ENCODE data around the gene PCYOX1L.
A peak's percentile ranks its signal among the peaks of the same experiment; 100 is the strongest.

Gene PCYOX1L

GRCh38 chr5:149412783-149413476 lies 55.1 kb downstream of the PCYOX1L start:
- TF ChIP-seq PPARA (CRISPR knock-in tag; IDR thresholded peaks at IDR 0.05; ENCODE audit: borderline replicate concordance) = no peak
- TF ChIP-seq ZFP30 (CRISPR knock-in tag; IDR thresholded peaks at IDR 0.05) = no peak
- no peak for TF ChIP-seq BACH2 (CRISPR knock-in tag; IDR thresholded peaks at IDR 0.05; ENCODE audit: borderline replicate concordance)
- no peak for TF ChIP-seq ZFP3 (CRISPR knock-in tag; IDR thresholded peaks at IDR 0.05)
- TF ChIP-seq TSHZ2 (CRISPR knock-in tag; IDR thresholded peaks at IDR 0.05) = no peak
- no peak for TF ChIP-seq POU6F1 (CRISPR knock-in tag; IDR thresholded peaks at IDR 0.05; ENCODE audit: borderline replicate concordance, low read depth)
- no peak for TF ChIP-seq ZNF70 (CRISPR knock-in tag; IDR thresholded peaks at IDR 0.05)
- no peak for TF ChIP-seq CSRNP3 (CRISPR knock-in tag; IDR thresholded peaks at IDR 0.05)
- TF ChIP-seq ZC3H10 (CRISPR knock-in tag; IDR thresholded peaks at IDR 0.05) = no peak
- no peak for TF ChIP-seq CREB5 (CRISPR knock-in tag; IDR thresholded peaks at IDR 0.05; ENCODE audit: low read depth)
- TF ChIP-seq SNAI2 (CRISPR knock-in tag; IDR thresholded peaks at IDR 0.05) = no peak
- TF ChIP-seq ISL1 (CRISPR knock-in tag; IDR thresholded peaks at IDR 0.05) = no peak
- TF ChIP-seq ARNTL (CRISPR knock-in tag; IDR thresholded peaks at IDR 0.05; ENCODE audit: borderline replicate concordance, low read depth) = no peak
- no peak for TF ChIP-seq GLIS3 (CRISPR knock-in tag; IDR thresholded peaks at IDR 0.05)
- no peak for ATAC-seq

- TF ChIP-seq SNAI2 (CRISPR knock-in tag; IDR thresholded peaks at IDR 0.05) (no peak), ESRRG (CRISPR knock-in tag; IDR thresholded peaks at IDR 0.05) (no peak), PPARA (CRISPR knock-in tag; IDR thresholded peaks at IDR 0.05; ENCODE audit: borderline replicate concordance) (no peak), POU6F1 (CRISPR knock-in tag; IDR thresholded peaks at IDR 0.05; ENCODE audit: borderline replicate concordance, low read depth) (no peak), ISL1 (CRISPR knock-in tag; IDR thresholded peaks at IDR 0.05) (no peak), ZFP3 (CRISPR knock-in tag; IDR thresholded peaks at IDR 0.05) (no peak), TOX (CRISPR knock-in tag; IDR thresholded peaks at IDR 0.05; ENCODE audit: borderline replicate concordance) (no peak)
- no peak for ATAC-seq
Observed at GRCh38 chr5:149413477-149414210, 55.8 kb downstream of the PCYOX1L start.

GRCh38 chr5:149414405-149415065 lies 56.7 kb downstream of the PCYOX1L start:
- peak; percentile 8; the same call in 2 of the 3 replicates for ATAC-seq
- TF ChIP-seq TOX (CRISPR knock-in tag; IDR thresholded peaks at IDR 0.05; ENCODE audit: borderline replicate concordance) = no peak
- TF ChIP-seq PATZ1 (CRISPR knock-in tag; IDR thresholded peaks at IDR 0.05; ENCODE audit: borderline replicate concordance) = no peak
- TF ChIP-seq CSRNP3 (CRISPR knock-in tag; IDR thresholded peaks at IDR 0.05) = no peak
- TF ChIP-seq ZNF8 (CRISPR knock-in tag; IDR thresholded peaks at IDR 0.05) = no peak
- TF ChIP-seq TSHZ2 (CRISPR knock-in tag; IDR thresholded peaks at IDR 0.05) = no peak
- no peak for TF ChIP-seq SNAI2 (CRISPR knock-in tag; IDR thresholded peaks at IDR 0.05)

Data from SK-N-SH treated with all-trans-retinoic acid at 6 μM for 48 hours (cell line).